HG02763 (cell line): ENCODE measurements around the gene TANC1.

Experiments used
- ATAC-seq: cut with Tn5 transposase; IDR thresholded peaks from one replicate; pipeline ENCODE4 v1.9.1; 2021; ENCODE audit warnings: mild to moderate bottlenecking, moderate library complexity; ENCODE audit not compliant: unreplicated experiment

TANC1 gene

DNA sequence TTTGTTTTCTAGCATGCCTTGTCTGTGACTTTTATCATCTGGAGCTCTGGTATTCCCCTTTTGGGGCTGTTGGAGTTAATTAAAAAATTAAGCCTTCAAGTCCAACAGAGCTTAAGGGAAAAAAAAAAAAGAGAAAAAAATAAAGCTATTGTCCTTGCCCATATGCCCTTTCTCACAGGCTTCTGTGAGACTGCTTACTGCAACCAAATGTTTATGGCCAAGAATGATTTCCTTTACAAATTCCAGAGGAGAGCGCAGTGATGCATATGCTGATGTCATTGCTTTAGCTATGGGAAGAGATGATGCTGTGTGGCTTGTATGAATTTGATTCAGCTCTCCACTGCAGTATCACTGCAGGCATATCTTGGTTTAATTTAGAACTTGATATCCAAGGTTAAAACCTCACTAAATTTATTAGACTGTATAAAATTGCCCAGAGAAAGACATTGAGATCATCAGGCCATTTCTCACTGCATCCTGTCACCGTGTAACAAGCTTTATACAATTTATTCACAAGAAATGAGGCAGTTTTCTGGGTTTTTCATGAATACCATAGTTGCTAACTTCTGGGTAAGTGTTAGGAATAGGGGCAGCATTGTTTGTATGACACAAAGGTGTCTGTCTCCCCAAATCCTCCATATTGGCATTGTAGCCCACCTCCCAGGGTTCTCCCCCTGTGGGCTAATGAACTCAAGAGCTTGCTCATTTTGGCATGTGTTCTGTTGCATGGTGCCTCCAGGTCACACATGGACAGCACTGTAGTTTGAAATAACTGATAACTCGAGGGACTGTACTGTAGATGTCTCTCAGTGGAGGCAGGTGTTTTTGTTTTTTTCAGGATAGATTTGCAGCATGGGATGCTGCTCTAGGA lies 85.0 kb downstream of the TANC1 start:
- ATAC-seq = no peak

DNA sequence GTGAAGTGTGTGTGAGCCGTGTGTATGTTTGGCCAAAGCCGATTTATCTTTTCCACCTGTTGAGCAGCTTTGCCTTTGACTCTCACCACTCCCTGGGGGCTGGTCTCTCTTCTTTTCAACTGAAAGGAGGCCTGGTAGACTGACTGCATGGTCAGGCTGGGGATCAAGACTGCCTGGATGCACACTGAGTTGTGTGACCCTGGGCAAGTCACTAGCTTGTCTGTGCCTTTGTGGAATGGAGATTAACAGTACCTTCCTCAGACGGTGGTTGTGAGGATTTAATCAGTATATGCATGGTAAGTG lies 85.5 kb downstream of the TANC1 start:
- ATAC-seq = no peak

DNA sequence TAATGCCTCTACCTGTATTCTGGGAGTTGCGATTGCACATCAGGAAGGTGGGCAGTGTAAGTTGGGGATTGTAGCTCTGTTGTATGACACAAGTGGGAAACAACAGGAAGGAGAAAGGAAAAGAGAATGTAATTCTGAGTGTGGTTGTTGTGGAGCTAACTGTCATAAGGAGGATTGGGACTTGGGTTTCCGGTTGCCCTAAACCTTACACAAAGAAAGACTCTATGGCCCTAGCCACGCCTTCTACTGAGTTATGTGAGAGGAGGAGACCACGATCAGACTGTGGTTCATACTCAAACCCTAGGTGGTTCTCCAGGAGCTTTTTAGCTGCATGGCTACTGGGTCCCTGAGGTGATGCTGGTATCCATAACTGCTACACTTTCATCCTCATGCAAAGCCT lies 86.5 kb downstream of the TANC1 start:
- no peak for ATAC-seq

DNA sequence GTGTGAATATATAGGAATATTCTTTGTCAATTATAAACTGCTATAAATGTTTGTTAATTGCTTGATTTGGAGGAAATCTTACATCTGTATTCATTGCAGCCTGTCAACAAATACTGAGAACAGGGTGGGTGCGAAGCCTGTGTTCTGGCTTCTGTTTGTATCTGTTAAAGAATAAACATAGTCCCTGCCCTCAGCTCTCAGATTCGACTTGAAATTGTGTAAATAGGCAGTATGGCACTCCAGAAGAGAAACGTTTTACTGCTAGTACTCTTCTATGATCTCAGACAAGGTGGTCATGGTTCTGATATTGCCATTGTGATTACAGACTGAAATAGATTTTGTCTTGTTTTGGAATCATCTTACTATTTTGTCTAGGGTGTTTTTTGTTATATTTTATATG lies 92.1 kb downstream of the TANC1 start:
- ATAC-seq = no peak

- no peak for ATAC-seq
Observed at GRCh38 chr2:159063677-159064076, 95.2 kb downstream of the TANC1 start.

GRCh38 chr2:159064446-159065301 lies 96.2 kb downstream of the TANC1 start:
- ATAC-seq = no peak

- ATAC-seq = no peak
Observed at GRCh38 chr2:159065313-159065712, 96.9 kb downstream of the TANC1 start.

DNA sequence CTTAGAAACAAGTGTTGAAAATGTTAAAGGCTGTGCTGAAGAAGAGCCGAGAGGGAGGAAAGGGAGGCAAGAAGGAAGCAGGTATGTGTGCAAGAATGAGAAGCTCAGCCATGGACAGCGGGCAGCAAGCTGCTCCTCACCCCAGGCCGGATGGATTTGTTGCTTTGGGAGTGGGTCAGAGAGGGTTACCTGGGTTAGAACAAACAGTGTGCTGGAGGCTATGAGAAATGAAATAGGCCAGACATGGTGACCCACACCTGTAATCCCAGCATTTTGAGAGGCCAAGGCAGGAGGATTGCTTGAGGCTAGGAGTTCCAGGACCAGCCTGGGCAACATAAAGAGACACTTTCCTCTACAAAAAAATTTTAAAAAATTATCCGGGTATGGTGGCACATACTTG lies 97.5 kb downstream of the TANC1 start:
- ATAC-seq = no peak

GRCh38 chr2:159066541-159067156 lies 98.2 kb downstream of the TANC1 start:
- no peak for ATAC-seq

DNA sequence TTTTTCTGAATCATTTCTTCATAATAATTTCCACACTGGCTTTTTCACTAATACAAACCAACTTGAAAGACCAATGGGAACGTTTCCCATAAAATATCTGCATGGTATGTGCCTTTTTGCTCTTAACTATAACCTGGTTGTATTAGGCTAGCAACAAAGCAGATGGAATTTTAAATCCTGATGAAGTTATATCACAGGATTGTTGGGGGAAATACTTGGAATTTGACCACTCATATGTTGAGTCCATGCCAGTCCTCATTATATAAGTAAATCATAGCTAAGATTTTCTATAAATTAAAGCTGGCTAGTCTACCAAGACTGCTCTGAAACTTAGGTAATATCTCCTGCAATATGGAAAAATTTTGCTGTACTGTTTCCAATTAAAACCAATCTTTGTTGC lies 99.5 kb downstream of the TANC1 start:
- ATAC-seq = no peak

- ATAC-seq = no peak
Observed at GRCh38 chr2:159069229-159069628, 100.8 kb downstream of the TANC1 start.

GRCh38 chr2:159070235-159070634 lies 101.8 kb downstream of the TANC1 start:
- ATAC-seq = no peak

DNA sequence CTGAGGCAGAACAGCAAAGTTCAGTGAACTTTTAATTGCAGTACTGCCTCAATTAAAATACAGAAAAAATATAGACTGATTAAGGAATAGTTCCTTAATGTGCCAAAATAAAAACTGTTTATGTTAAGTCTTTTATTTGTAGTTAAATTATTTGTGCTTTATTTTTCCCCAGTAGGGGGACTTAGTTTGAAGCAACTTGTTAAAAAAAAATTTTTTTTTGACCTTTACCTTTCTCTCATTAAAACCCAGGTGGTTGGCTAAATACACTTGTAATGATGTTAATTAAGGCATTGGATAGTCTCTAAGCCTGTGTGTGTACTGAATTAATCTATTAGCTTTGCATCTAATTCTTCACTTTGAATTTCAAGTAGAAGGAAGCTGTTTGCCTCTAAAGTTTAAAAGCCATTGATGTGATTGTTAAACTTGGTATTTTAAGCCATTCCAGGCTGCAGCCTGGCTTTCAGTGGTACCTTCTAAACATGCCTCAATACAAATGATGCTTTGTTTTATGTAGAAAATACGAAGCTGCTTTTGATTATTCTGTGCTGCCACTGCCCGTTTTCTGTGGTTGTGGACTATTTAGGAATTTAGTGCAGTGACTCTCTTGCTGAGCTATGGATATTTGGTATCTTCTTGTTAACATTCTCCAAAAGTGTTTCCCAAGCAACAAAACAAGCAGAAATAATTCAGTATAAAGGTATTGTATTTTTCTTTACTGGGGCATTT lies 102.9 kb downstream of the TANC1 start:
- no peak for ATAC-seq

DNA sequence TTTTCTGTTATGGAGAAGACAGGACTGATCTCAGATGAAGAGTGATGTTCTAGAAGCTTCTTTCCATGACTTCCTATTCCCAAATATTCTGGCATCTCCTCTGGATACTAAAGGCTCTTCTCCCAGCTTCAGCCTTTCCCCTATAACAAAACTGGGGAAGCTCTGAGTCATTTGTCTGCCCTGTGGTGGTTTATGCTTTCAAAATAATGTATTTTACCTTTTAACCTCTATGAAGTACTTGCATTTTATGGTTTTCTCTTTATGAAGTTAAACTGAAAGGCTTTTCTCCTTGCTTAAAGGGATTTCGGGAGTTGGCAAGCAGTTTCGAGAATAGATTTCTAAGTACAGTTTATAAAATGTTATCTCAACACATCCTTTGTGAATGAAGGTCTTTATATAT lies 104.4 kb downstream of the TANC1 start:
- ATAC-seq = no peak

- ATAC-seq = no peak
Observed at GRCh38 chr2:159073256-159073655, 104.8 kb downstream of the TANC1 start.

GRCh38 chr2:159074605-159075004 lies 106.2 kb downstream of the TANC1 start:
- no peak for ATAC-seq

GRCh38 chr2:159075727-159076126 lies 107.3 kb downstream of the TANC1 start:
- ATAC-seq = no peak

DNA sequence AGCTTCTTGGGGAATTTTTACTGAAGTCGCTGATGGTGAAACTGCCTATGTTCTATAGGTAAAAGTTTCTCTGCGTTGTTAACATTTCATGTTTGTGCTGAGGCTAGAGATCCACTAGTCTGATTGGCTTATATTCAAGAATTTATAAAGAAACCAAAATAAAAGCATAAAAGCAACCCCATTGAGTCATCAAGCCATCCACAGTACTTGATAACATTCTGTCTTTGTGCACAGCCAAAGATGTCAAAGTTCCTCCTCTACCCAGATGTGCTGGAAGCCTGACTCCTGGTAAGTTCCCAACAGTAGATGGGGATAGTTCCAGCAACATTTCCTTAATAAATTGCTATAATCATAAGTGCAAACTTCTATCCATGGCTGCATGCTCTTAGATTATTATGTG lies 107.8 kb downstream of the TANC1 start:
- no peak for ATAC-seq

GRCh38 chr2:159077869-159078268 lies 109.4 kb downstream of the TANC1 start:
- ATAC-seq = no peak

- no peak for ATAC-seq
Observed at GRCh38 chr2:159078443-159078842, 110.0 kb downstream of the TANC1 start.

DNA sequence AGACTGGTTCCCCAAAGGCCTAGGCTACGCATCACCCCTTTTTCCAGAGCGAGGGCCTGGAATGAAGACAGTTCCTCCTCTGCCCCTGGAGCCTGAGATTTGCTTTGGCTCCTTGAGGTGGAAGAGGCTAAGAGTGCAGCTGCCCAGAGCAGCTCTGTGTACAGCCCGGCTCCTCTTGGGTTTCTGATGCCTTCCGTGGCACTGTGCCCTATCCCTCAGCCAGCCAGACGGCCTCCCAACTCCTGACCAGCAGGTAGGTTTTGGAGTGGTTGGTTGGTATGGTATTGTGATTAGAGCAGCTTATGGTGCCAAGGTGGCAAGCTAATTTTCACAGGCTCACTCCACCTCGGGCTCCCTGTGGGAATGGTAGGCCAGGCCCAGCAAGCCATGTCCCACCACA lies 112.2 kb downstream of the TANC1 start:
- ATAC-seq = no peak
